ENCODE data around the gene DPM3. TPM values are rescaled to one million over a fixed set of nuclear protein-coding genes. Genes with fewer than 3 reads are reported as not detected.

DPM3 gene
- total RNA-seq, 1 experiment from 2014 or later: 113 TPM

DNA sequence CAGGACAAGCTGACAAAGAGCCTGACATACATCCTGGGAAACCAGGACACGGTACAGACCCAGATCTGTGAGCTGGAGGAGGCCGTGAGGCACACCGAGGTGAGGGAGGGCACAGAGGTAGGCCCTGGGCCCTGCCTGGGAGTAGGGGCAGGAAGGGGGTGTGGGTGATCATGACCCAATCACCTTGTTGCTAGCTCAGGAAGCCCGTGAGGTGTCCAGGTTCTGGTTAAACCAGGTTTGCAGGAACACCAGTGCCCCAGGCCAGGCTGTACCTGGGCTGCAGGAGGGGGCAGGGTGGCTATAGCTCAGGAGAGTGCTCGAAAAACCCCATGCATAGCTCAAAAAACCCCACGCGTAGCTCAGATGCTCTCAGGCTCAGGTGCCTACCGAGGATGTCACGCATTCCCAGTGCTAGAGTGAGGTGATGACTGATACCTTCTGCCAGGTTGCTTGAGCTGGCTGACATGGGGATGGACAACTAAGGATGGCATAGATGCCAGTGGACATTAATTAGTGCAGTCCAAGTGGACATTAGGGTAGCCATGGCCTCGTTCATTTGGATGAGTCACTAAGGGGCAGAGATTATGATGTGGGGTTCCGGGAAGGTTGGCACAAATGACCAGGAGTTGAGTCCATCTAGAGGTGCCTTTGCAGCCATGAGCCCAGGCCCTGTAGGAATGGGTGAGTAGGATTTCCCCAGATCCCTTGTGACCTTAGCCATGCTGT is 37.0 kb upstream of the DPM3 start:
- POLR2A ChIA-PET: interaction anchor here (1.9 kb wide), 1 partner anchor 17 kb away, joined by 4 read pairs; no protein-coding TSS in a partner anchor
- Histone ChIP-seq H3K9me2 (ENCODE audit: insufficient read depth) (no peaks in the 10 kb centered on the region), H3K36me3 (ENCODE audit: control insufficient read depth in 1 of 2, insufficient read depth in 2 of 2, low read length in 2 of 2) (no peaks in the 10 kb centered on the region; a peak in 1 of 4 replicates), H3K27me3 (ENCODE audit: insufficient read depth, low read length) (no peaks in the 10 kb centered on the region), H3K79me2 (ENCODE audit: insufficient read depth, low read length) (peaks cover 7% of the 10 kb centered on the region), H3K9me3 (ENCODE audit: control insufficient read depth in 1 of 2, insufficient read depth in 1 of 2, low read depth in 1 of 2, low read length in 2 of 2) (no peaks in the 10 kb centered on the region), H3K4me1 (ENCODE audit: control insufficient read depth in 1 of 2, insufficient read depth in 2 of 2, low read length in 2 of 2) (peaks cover 0 to 36% of the 10 kb centered on the region in 2 experiments; a peak in 3 of 4 replicates), H3K4me3 (replicated peaks in 1 of 2; ENCODE audit: low read depth in 1 of 2, low read length in 2 of 2) (no peak overlapping the region), H3K9ac (ENCODE audit: low read length) (no peak overlapping the region), H4K20me1 (ENCODE audit: insufficient read depth) (no peaks in the 10 kb centered on the region), H2AFZ (ENCODE audit: low read depth, low read length, poor library complexity, severe bottlenecking) (no peak overlapping the region), H3K4me2 (ENCODE audit: low read length) (peak overlapping the region; percentile 4; the same call in 1 of the 2 replicates), H3K27ac (ENCODE audit: low read depth, low read length) (no peak overlapping the region; the same call in 1 of the 2 replicates)
- no peak for TF ChIP-seq JUND (IDR thresholded peaks at IDR 0.05)
- TF ChIP-seq RAD21 (IDR thresholded peaks at IDR 0.05; ENCODE audit: low read depth): no peak
- no peak for TF ChIP-seq YY1 (IDR thresholded peaks at IDR 0.05; ENCODE audit: extremely low read depth, insufficient replicate concordance, low read depth, low read length)
- TF ChIP-seq, protein P1, sequence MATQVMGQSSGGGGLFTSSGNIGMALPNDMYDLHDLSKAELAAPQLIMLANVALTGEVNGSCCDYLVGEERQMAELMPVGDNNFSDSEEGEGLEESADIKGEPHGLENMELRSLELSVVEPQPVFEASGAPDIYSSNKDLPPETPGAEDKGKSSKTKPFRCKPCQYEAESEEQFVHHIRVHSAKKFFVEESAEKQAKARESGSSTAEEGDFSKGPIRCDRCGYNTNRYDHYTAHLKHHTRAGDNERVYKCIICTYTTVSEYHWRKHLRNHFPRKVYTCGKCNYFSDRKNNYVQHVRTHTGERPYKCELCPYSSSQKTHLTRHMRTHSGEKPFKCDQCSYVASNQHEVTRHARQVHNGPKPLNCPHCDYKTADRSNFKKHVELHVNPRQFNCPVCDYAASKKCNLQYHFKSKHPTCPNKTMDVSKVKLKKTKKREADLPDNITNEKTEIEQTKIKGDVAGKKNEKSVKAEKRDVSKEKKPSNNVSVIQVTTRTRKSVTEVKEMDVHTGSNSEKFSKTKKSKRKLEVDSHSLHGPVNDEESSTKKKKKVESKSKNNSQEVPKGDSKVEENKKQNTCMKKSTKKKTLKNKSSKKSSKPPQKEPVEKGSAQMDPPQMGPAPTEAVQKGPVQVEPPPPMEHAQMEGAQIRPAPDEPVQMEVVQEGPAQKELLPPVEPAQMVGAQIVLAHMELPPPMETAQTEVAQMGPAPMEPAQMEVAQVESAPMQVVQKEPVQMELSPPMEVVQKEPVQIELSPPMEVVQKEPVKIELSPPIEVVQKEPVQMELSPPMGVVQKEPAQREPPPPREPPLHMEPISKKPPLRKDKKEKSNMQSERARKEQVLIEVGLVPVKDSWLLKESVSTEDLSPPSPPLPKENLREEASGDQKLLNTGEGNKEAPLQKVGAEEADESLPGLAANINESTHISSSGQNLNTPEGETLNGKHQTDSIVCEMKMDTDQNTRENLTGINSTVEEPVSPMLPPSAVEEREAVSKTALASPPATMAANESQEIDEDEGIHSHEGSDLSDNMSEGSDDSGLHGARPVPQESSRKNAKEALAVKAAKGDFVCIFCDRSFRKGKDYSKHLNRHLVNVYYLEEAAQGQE (IDR thresholded peaks at IDR 0.05; ENCODE audit: low read depth): no peak
- no peak for TF ChIP-seq ZNF274 (IDR thresholded peaks at IDR 0.05; ENCODE audit: low read depth, low read length)
- TF ChIP-seq, protein P2, sequence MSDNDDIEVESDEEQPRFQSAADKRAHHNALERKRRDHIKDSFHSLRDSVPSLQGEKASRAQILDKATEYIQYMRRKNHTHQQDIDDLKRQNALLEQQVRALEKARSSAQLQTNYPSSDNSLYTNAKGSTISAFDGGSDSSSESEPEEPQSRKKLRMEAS (IDR thresholded peaks at IDR 0.05): no peak
- no peak for TF ChIP-seq ELF1 (IDR thresholded peaks at IDR 0.05; ENCODE audit: borderline replicate concordance, low read depth)
- TF ChIP-seq, protein P3, sequence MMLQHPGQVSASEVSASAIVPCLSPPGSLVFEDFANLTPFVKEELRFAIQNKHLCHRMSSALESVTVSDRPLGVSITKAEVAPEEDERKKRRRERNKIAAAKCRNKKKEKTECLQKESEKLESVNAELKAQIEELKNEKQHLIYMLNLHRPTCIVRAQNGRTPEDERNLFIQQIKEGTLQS (IDR thresholded peaks at IDR 0.05): no peak
- TF ChIP-seq, protein P4, sequence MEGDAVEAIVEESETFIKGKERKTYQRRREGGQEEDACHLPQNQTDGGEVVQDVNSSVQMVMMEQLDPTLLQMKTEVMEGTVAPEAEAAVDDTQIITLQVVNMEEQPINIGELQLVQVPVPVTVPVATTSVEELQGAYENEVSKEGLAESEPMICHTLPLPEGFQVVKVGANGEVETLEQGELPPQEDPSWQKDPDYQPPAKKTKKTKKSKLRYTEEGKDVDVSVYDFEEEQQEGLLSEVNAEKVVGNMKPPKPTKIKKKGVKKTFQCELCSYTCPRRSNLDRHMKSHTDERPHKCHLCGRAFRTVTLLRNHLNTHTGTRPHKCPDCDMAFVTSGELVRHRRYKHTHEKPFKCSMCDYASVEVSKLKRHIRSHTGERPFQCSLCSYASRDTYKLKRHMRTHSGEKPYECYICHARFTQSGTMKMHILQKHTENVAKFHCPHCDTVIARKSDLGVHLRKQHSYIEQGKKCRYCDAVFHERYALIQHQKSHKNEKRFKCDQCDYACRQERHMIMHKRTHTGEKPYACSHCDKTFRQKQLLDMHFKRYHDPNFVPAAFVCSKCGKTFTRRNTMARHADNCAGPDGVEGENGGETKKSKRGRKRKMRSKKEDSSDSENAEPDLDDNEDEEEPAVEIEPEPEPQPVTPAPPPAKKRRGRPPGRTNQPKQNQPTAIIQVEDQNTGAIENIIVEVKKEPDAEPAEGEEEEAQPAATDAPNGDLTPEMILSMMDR (IDR thresholded peaks at IDR 0.05 in 2 of 3, conservative IDR thresholded peaks at IDR 0.05 in 1 of 3; ENCODE audit: borderline replicate concordance in 1 of 3, insufficient read depth in 1 of 3, low read depth in 2 of 3, low read length in 2 of 3): no peak
- TF ChIP-seq FOSL1 (IDR thresholded peaks at IDR 0.05; ENCODE audit: low read depth): no peak
- TF ChIP-seq SRF (IDR thresholded peaks at IDR 0.05; ENCODE audit: low read depth): no peak
- no peak for TF ChIP-seq SP1 (IDR thresholded peaks at IDR 0.05; ENCODE audit: low read depth)
- TF ChIP-seq SIN3A (IDR thresholded peaks at IDR 0.05; ENCODE audit: low read depth): no peak
- TF ChIP-seq POLR2A (IDR thresholded peaks at IDR 0.05; ENCODE audit: borderline replicate concordance, extremely low read depth, insufficient read depth, insufficient read length): no peak
- TF ChIP-seq ZFX (IDR thresholded peaks at IDR 0.05): no peak
- TF ChIP-seq EZH2phosphoT487 (IDR thresholded peaks at IDR 0.05; ENCODE audit: borderline replicate concordance): no peak
- intact Hi-C loops (cut with micrococcal nuclease): loop anchor here (2.0 to 10.0 kb wide), 2 partner anchors 147 to 415 kb away; partner anchors contain the start of gene RUSC1
- BruUV-seq (replicated peaks): no TSS peak
- ATAC-seq (no peak), DNase-seq (ENCODE audit: low read depth, low spot score) (no peak)
- RAD21 ChIA-PET (ENCODE audit: low non-redundant PET in 1 of 2, low total read pairs in 2 of 2, uncharacterized antibody in 2 of 2, unreplicated experiment in 2 of 2): interaction anchor here in 1 of 2 experiments (1.1 kb wide), 1 partner anchor 16 kb away, joined by 3 read pairs; no protein-coding TSS in a partner anchor
- CTCF ChIA-PET: interaction anchor here (1.0 to 2.0 kb wide), 2 partner anchors 10 to 17 kb away, joined by 3 to 10 read pairs; no protein-coding TSS in a partner anchor

All from HCT116 (cell line).